Heart right ventricle (tissue), 16 donors: ENCODE data around the gene ARL8A. TPM values are rescaled to one million over a fixed set of nuclear protein-coding genes. Genes with fewer than 3 reads are reported as not detected.
"Not testable (repeated sequence)": the region's sequence is repeated elsewhere in the genome, so short reads cannot be mapped to it uniquely, and the experiment has no call there.

ENCODE experiments used
- ATAC-seq, 8 donors: fragments of 200-7000 bp; cut with Tn5 transposase; one replicate each; pipeline ENCODE4 v1.9.1; 2020; ENCODE audit warnings: mild to moderate bottlenecking in 8 of 8, moderate library complexity in 8 of 8, moderate number of reproducible peaks in 1 of 8
- DNase-seq, 2 donors: peaks; one replicate each; pipeline ENCODE4 v3.0.0-alpha.2; 2020
- H3K27ac ChIP-seq, 10 donors: fragments of 200-600 bp; sonication (generic) in 2 of 10; one replicate each; pipeline versions ENCODE4 v1.5.0 to v1.8.0; 2020 to 2022; ENCODE audit warnings: mild to moderate bottlenecking in 3 of 10
- H3K27me3 ChIP-seq, 7 donors: fragments of 200-600 bp; one replicate each; pipeline ENCODE4 v1.8.0; 2021 to 2022; ENCODE audit warnings: mild to moderate bottlenecking in 2 of 7
- H3K36me3 ChIP-seq, 9 donors: fragments of 200-600 bp; sonication (generic) in 1 of 9; one replicate each; pipeline versions ENCODE4 v1.5.0 to v1.8.0; 2020 to 2022; ENCODE audit warnings: mild to moderate bottlenecking in 2 of 9
- H3K4me1 ChIP-seq, 9 donors: fragments of 200-600 bp; sonication (generic) in 1 of 9; one replicate each; pipeline versions ENCODE4 v1.5.0 to v1.8.0; 2020 to 2022; ENCODE audit warnings: mild to moderate bottlenecking in 4 of 9
- H3K4me3 ChIP-seq, 10 donors: fragments of 200-600 bp; sonication (generic) in 2 of 10; one replicate each; pipeline versions ENCODE4 v1.5.0 to v1.8.0; 2020 to 2022; ENCODE audit warnings: mild to moderate bottlenecking in 7 of 10, moderate library complexity in 2 of 10
- H3K9me3 ChIP-seq, 11 donors: fragments of 200-600 bp in 10 of 11; sonication (generic) in 2 of 11; one replicate each; pipeline versions ENCODE4 v1.5.0 to v1.8.0; 2013 to 2022; ENCODE audit warnings: mild to moderate bottlenecking in 2 of 11, control low read depth in 1 of 11, moderate library complexity in 1 of 11
- WGBS, 2 donors: extraction: QIAGEN DNeasy Blood & Tissue Kit; methylation state at CpG; one replicate each; pipeline ENCODE4 v1.1.7; 2013; ENCODE audit warnings: inconsistent platforms in 1 of 2; 5-methylcytosine and 5-hydroxymethylcytosine counted together
- intact Hi-C, 10 donors: fragments of 100-400 bp; cut with DNase I; formaldehyde crosslinking; loops; one replicate each; pipeline versions ENCODE4 v1.11.1 to v1.14.2; 2022
- polyA plus RNA-seq, 2 donors: library from polyadenylated mRNA; stranded (reverse); fragments of 200-250 nt; gene quantifications; one replicate each; pipeline ENCODE4 v1.2.3, GENCODE V29; 2013
- total RNA-seq, 10 donors: library from RNA; stranded (reverse); fragmentation: NEBNext Ultra II Directional in 3 of 10; extraction: Animal tissue kit (Norgen Biotek cat#: 25700) in 3 of 10; gene quantifications; one replicate each; pipeline versions ENCODE4 v1.2.1 to v1.2.4, GENCODE V29; 2021 to 2023
- TF ChIP-seq, protein P1 (sequence below), 9 donors: fragments of 200-600 bp; sonication (generic) in 2 of 9; IDR thresholded peaks; one replicate each; pipeline versions ENCODE4 v1.5.0 to v1.8.0; 2021 to 2022; ENCODE audit warnings: antibody characterized with exemption in 9 of 9, mild to moderate bottlenecking in 5 of 9, moderate library complexity in 1 of 9
- donor health status: Arrhythmogenic right ventricular cardiomyopathy.
- donor health status: ischemic (EF 13 %, LVEDD 7.1; RV severe dilation, severe dysfunction).
- donor health status: healthy with polysubstance abuse.
- donor health status: DM: no; HTN: yes; CAD: no.
- donor health status: DM: no; HTN: no; CAD: no.
- donor health status: ischemic (EF 25% LVEDD 6.9; RV normal size, moderate dysfunction).
- donor health status: ischemic (EF 25% LVEDD 5.7; RV mildly dilated, moderate dysfunction).
- donor health status: healthy.
- donor health status: DM: yes; HTN: yes; CAD: no.
- donor health status: Ischemic cardiomyopathy.
- donor health status: ischemic (EF 35%, LVEDD 5.7; RV mildly dilated, moderate dysfunction).
- donor health status: nonischemic (EF 11% LVEDD 7.7; RV severe dilation, severe dysfunction).
- donor health status: DM: yes; HTN: yes; CAD: no.
- donor health status: PGD.
- donor health status: ischemic (EF 29% LVEDD 5.4; RV normal size, mild dysfunction).
- donor health status: nonischemic (EF 23%, LVEDD 6.1; RV moderate dilation, normal function).

Gene ARL8A
- total and polyA plus RNA-seq, 12 donors, result 21.5 to 92.7 (median 78.0) TPM

DNA sequence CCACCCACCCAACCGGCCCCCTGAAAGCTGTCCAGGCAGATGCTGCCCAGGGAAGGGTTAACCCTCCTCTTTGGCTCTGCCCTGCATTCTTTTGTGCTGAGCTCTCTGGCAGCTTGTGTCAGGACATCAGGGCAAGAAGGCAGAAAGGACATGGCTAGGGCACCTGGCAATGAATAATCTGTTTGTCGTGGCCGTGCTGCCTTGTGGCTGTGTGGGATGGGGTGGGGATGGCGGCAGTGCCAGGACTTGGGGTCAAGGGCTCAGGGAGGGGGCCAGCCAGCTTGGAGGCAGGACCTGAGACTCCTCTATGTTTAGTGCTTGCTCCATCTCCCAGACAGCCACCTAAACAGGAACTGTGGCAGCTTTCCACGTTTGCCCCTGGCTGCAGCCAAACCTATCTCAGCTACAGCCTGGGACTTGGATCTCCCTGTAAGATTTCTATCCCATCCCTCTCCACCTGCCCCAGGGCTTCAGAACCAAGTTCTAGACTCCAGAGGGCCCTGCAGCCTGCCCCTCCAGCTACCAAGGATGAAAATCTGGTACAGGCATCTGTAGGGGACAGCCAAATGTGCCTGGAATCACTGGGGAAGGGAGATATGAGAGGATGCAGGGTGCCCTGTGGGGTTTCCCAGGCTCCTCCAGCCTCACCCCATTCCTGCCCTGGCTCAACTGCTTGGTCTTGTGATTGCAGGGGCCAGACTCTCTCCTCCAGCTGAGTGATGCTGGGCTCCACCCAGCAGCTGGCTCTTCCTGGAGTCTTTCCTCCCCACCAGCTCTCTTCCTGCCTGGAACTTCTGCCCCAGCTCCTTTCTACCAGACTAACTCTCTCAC, 31.5 kb downstream of the ARL8A start:
- no peaks in the 10 kb centered on the region for H3K27me3 ChIP-seq
- TF ChIP-seq, protein P1, sequence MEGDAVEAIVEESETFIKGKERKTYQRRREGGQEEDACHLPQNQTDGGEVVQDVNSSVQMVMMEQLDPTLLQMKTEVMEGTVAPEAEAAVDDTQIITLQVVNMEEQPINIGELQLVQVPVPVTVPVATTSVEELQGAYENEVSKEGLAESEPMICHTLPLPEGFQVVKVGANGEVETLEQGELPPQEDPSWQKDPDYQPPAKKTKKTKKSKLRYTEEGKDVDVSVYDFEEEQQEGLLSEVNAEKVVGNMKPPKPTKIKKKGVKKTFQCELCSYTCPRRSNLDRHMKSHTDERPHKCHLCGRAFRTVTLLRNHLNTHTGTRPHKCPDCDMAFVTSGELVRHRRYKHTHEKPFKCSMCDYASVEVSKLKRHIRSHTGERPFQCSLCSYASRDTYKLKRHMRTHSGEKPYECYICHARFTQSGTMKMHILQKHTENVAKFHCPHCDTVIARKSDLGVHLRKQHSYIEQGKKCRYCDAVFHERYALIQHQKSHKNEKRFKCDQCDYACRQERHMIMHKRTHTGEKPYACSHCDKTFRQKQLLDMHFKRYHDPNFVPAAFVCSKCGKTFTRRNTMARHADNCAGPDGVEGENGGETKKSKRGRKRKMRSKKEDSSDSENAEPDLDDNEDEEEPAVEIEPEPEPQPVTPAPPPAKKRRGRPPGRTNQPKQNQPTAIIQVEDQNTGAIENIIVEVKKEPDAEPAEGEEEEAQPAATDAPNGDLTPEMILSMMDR (IDR thresholded peaks at IDR 0.05), result no peak
- H3K4me3 ChIP-seq, result no peak overlapping the region
- intact Hi-C loops, result loop anchor here in 4 of 10 donors (2.0 to 10.0 kb wide), 3 partner anchors 64 to 228 kb away; partner anchors contain the start of gene SHISA4 (in 1 of the 4)
- peak overlapping the region; percentile 39 to 85 (median 70) for H3K27ac ChIP-seq
- ATAC-seq (peak; percentile 62 to 80 (median 77)), DNase-seq (peak; percentile 61 to 68)
- WGBS, 2 donors, result 17 to 28% methylated on average over 5 of the region's 5 CpGs
- no peaks in the 10 kb centered on the region for H3K36me3 ChIP-seq
- no peaks in the 10 kb centered on the region for H3K9me3 ChIP-seq
- H3K4me1 ChIP-seq, result peaks cover 0 to 33% (median 19%) of the 10 kb centered on the region in 9 donors

DNA sequence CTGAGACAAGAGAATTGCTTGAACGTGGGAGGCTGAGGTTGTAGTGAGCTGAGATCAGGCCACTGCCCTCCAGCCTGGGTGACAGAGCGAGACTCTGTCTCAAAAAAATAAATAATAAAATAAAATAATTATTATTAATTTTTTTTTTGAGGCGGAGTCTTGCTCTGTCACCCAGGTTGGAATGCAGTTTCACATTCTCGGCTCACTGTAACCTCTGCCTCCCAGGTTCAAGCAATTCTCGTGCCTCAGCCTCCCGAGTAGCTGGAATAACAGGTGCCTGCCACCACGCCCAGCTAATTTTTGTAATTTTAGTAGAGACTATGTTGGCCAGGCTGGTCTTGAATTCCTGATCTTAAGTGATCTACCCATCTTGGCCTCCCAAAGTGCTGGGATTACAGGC, 32.9 kb downstream of the ARL8A start:
- not testable (repeated sequence) for DNase-seq, H3K4me3 ChIP-seq, H3K36me3 ChIP-seq, H3K27me3 ChIP-seq, H3K9me3 ChIP-seq, ATAC-seq
- intact Hi-C loops, result loop anchor here in 3 of 10 donors (10.0 kb wide), 2 partner anchors 217 to 227 kb away; partner anchors contain the start of gene SHISA4 (in 1 of the 3)
- WGBS, 2 donors, result 90 to 93% methylated on average over 7 of the region's 7 CpGs
- H3K27ac ChIP-seq, result peak overlapping the region in 6 of 10 donors; percentile 17 to 85 (median 78)
- peaks cover 5 to 46% (median 32%) of the 10 kb centered on the region in 9 donors for H3K4me1 ChIP-seq

DNA sequence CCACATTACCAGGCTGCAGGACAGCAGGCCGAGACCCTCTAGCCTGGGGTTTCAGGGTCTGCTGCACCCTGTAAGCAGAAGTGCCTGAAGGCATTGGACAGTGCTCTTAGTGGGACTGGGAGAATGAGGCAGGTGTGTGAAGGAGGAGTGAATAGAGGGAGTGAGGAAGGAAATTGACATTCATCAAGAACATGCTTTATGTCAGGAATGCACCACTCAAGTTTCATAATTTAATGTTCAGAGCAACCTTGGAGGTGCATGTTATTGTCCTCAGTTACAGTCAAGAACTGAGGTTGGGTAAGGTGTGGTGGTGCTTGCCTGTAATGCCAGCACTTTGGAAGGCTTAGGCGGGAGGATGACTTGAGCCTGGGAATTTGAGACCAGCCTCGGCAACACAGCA, 33.6 kb downstream of the ARL8A start:
- ATAC-seq, result no peak
- intact Hi-C loops, result loop anchor here in 3 of 10 donors (10.0 kb wide), 2 partner anchors 216 to 226 kb away; partner anchors contain the start of gene SHISA4 (in 1 of the 3)
- H3K4me3 ChIP-seq, result no peak overlapping the region
- H3K27me3 ChIP-seq, result no peaks in the 10 kb centered on the region
- no peaks in the 10 kb centered on the region for H3K9me3 ChIP-seq
- 68 to 75% methylated on average over 3 of the region's 3 CpGs for WGBS, 2 donors
- TF ChIP-seq, protein P1 (IDR thresholded peaks at IDR 0.05), result no peak
- H3K4me1 ChIP-seq, result peaks cover 5 to 50% (median 32%) of the 10 kb centered on the region in 9 donors
- H3K27ac ChIP-seq, result peak overlapping the region in 5 of 10 donors; percentile 17 to 85 (median 79)
- DNase-seq, result no peak
- no peaks in the 10 kb centered on the region for H3K36me3 ChIP-seq

DNA sequence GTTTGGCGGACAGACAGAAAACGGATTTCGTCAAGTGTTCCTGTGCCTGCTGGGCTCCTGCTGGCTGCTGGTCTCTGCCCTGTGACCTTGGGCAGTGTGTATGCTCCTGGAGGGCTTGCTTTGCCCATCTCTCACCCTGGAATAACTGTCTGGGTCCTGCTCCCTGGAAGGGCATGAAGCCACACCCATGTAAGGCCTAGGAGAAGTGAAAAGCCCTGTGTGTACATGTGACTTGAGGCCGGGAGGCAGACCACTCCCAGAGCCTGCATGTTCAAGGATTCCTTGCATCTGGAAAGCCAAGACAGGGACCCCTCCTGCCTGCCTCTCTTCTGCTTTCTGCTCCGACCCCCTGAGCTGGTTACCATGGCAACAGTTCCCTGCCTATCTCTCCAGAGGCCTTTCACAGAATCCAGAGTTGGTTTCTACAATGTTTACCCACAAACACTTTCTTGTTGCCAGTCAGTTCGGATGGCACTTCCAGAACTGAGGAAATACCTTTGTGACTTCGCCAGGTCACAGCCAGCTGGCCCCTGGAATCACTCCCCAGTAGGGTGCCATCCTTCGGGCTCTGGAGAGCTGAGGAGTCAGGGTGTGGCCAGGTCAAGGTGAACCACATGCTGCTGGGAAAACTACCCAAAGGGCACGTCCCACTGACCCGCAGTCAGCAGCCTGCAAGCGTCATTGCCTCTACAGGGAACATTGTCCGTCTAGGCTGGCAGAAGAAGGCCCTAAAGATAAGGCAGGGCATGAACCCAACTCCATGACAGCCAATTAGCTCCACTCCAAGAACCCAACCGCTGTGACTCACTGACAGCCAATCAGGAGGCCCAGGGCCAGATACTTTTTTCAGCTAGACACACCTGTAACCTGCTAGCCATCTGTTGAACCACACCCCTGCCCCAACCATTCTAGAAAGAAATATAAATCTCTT, 36.5 kb downstream of the ARL8A start:
- WGBS, 2 donors, result 40 to 53% methylated on average over 13 of the region's 13 CpGs
- Histone ChIP-seq H3K4me3 (no peak overlapping the region), H3K4me1 (peaks cover 0 to 36% (median 22%) of the 10 kb centered on the region in 9 donors), H3K27me3 (no peaks in the 10 kb centered on the region), H3K9me3 (no peaks in the 10 kb centered on the region), H3K27ac (peak overlapping the region; percentile 81 to 93 (median 87)), H3K36me3 (no peaks in the 10 kb centered on the region)
- intact Hi-C loops, result loop anchor here in 1 of 10 donors (2.0 kb wide), 1 partner anchor 51 kb away; no protein-coding TSS in a partner anchor
- ATAC-seq (peak; percentile 51 to 80 (median 75)), DNase-seq (peak; percentile 47 to 66)
- TF ChIP-seq, protein P1 (IDR thresholded peaks at IDR 0.05), result no peak
